Measurements from ENCODE around the gene PLOD2.

The PLOD2 gene

GRCh38 chr3:146033950-146034349, 127.0 kb downstream of the PLOD2 start:
- DNase-seq, result no peak

GRCh38 chr3:146026547-146026946, 134.4 kb downstream of the PLOD2 start:
- DNase-seq, result no peak

- no peak for DNase-seq
Measured at GRCh38 chr3:146024260-146024659, 136.7 kb downstream of the PLOD2 start.

- DNase-seq, result no peak
Measured at GRCh38 chr3:146020969-146021368, 140.0 kb downstream of the PLOD2 start.

GRCh38 chr3:146019508-146019907, 141.5 kb downstream of the PLOD2 start:
- DNase-seq, result no peak

All from suppressor macrophage treated with lipopolysaccharide for 1 hour (primary cell).